Measurements from ENCODE around the gene TARDBP. TPM values are rescaled to one million over a fixed set of nuclear protein-coding genes. Genes with fewer than 3 reads are reported as not detected.
A peak's percentile ranks its signal among the peaks of the same experiment; 100 is the strongest.

Gene TARDBP
- total RNA-seq, 1 experiment from 2014 or later: 207 TPM

DNA sequence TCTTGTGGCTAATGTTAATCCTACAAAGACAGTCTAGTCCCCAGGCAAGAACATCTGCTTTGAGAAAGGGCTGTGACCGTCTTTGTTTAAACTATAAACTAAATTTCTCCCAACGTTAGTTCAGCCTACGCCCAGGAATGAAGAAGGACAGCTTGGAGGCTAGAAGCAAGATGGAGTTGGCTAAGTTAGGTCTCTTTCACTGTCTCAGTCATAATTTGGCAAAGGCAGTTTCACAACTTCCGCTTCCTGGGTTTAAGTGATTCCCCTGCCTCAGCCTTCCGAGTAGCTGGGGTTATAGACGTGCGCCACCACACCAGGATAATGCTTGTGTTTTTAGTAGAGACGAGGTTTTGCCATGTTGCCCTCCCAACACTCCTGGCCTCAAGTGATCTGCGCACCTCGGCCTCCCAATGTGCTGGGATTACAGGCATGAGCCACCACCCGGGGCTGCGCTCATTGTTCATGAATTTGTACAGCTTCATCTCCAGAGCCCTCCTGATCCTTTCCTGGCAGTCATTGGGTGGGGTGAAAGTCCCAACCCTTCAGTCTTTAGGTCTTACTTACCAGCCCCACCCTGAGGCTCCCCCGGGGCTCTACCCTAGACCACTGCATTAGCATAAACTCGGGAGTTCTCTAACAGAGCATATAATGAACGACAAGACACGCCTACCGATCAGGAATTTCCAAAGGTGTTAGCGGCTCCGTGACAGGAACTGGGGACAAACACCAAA lies 39.5 kb downstream of the TARDBP start:
- Mint-ChIP-seq H3K4me3 (0 out of 5 replicates have a peak overlapping the region, but pooled peaks of 1 of the 2 experiments have one; percentile 9), H3K36me3 (ENCODE audit: insufficient read depth in 1 of 3, low read depth in 3 of 3) (peaks cover 7 to 26% (median 18%) of the 10 kb centered on the region in 3 experiments; a peak in 6 of 7 replicates)

More for the DNA sequence above, 39.5 kb downstream of the TARDBP start:
- Histone ChIP-seq H3K9me3 (ENCODE audit: control insufficient read depth, low read depth, low read length) (no peaks in the 10 kb centered on the region), H3K9ac (ENCODE audit: extremely low read depth, insufficient read length, low read length) (no peak overlapping the region), H3K23ac (ENCODE audit: insufficient read length, low read depth, low read length) (no peak overlapping the region), H3K23me2 (ENCODE audit: insufficient read length, low read depth, low read length, poor library complexity, severe bottlenecking) (no peaks in the 10 kb centered on the region), H2BK15ac (ENCODE audit: low read depth, low read length) (no peak overlapping the region), H3K4me1 (ENCODE audit: insufficient read depth, low read length) (no peaks in the 10 kb centered on the region), H4K5ac (ENCODE audit: insufficient read length, low read depth, low read length) (no peak overlapping the region), H4K91ac (ENCODE audit: insufficient read length, low read depth, low read length) (no peak overlapping the region), H3K4ac (ENCODE audit: low read depth, low read length) (no peak overlapping the region), H3K79me2 (ENCODE audit: insufficient read depth, low read length) (no peaks in the 10 kb centered on the region), H3K56ac (ENCODE audit: insufficient read length, low read depth, low read length) (no peak overlapping the region), H2AK5ac (ENCODE audit: insufficient read length, low read length) (no peak overlapping the region), H3K27ac (ENCODE audit: insufficient read length, low read depth, low read length) (no peak overlapping the region), H2AFZ (ENCODE audit: low read length) (no peak overlapping the region), H2BK120ac (ENCODE audit: low read depth, low read length, poor library complexity, severe bottlenecking) (no peak overlapping the region), H2BK20ac (ENCODE audit: low read depth, low read length, poor library complexity, severe bottlenecking) (no peak overlapping the region), H3K18ac (ENCODE audit: insufficient read length, low read depth, low read length) (no peak overlapping the region), H4K20me1 (ENCODE audit: control insufficient read depth, insufficient read depth, insufficient read length) (no peaks in the 10 kb centered on the region), H2BK5ac (ENCODE audit: insufficient read length, low read length) (no peak overlapping the region), H2BK12ac (ENCODE audit: insufficient read length, low read depth, low read length) (no peak overlapping the region), H3K4me2 (ENCODE audit: insufficient read depth, insufficient read length, low read length) (no peak overlapping the region), H3K27me3 (ENCODE audit: insufficient read depth, low read length) (no peaks in the 10 kb centered on the region; the same call in 1 of the 2 replicates), H3K14ac (ENCODE audit: insufficient read depth, low read length) (no peak overlapping the region; the same call in 1 of the 2 replicates), H4K8ac (replicated peaks; ENCODE audit: insufficient read length, low read depth, low read length) (no peak overlapping the region), H3T11ph (ENCODE audit: low read length) (no peak overlapping the region), H3K79me1 (ENCODE audit: insufficient read depth, low read depth, low read length, poor library complexity, severe bottlenecking) (no peaks in the 10 kb centered on the region)
- no peaks in the 10 kb centered on the region for H3K9me3 Mint-ChIP-seq
- no peak overlapping the region for H3K27ac Mint-ChIP-seq
- H3K27me3 Mint-ChIP-seq (ENCODE audit: low read depth): no peaks in the 10 kb centered on the region
- DNase-seq: no peak
- H3K4me1 Mint-ChIP-seq: peaks cover 10 to 14% of the 10 kb centered on the region in 2 experiments
- WGBS (ENCODE audit: extremely low coverage, insufficient read length, low lambda C conversion rate): no CpG with 5 or more reads among the region's 19 CpGs
- TF ChIP-seq, protein P1, sequence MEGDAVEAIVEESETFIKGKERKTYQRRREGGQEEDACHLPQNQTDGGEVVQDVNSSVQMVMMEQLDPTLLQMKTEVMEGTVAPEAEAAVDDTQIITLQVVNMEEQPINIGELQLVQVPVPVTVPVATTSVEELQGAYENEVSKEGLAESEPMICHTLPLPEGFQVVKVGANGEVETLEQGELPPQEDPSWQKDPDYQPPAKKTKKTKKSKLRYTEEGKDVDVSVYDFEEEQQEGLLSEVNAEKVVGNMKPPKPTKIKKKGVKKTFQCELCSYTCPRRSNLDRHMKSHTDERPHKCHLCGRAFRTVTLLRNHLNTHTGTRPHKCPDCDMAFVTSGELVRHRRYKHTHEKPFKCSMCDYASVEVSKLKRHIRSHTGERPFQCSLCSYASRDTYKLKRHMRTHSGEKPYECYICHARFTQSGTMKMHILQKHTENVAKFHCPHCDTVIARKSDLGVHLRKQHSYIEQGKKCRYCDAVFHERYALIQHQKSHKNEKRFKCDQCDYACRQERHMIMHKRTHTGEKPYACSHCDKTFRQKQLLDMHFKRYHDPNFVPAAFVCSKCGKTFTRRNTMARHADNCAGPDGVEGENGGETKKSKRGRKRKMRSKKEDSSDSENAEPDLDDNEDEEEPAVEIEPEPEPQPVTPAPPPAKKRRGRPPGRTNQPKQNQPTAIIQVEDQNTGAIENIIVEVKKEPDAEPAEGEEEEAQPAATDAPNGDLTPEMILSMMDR (conservative IDR thresholded peaks at IDR 0.05): no peak

Measured in H9 (cell line).